Kidney (tissue), 14 donors: ENCODE data around the gene CLASP2. TPM values are rescaled to one million over a fixed set of nuclear protein-coding genes. Genes with fewer than 3 reads are reported as not detected.

ENCODE experiments used
- DNase-seq, 5 donors: peaks; one replicate each; pipeline ENCODE4 v3.0.0-alpha.2; 2013 to 2020
- FAIRE-seq: peaks from 2 replicates; lab custom pipeline; 2012; peaks lifted over from hg19 to GRCh38; lab: Jason Lieb, UNC
- H3K27ac ChIP-seq, 2 donors: one replicate each; pipeline ENCODE4 v1.7.0; 2013; ENCODE audit warnings: low read depth in 2 of 2, low read length in 2 of 2, inconsistent platforms in 1 of 2
- H3K27me3 ChIP-seq: one replicate; pipeline ENCODE4 v1.7.1; 2013; ENCODE audit warnings: low read length, inconsistent platforms; ENCODE audit not compliant: control insufficient read depth, insufficient read depth
- H3K36me3 ChIP-seq, 3 donors: one replicate each; pipeline versions ENCODE4 v1.7.0 to v1.7.1; 2013; ENCODE audit warnings: low read length in 3 of 3, control low read depth in 1 of 3, inconsistent platforms in 1 of 3; ENCODE audit not compliant: insufficient read depth in 3 of 3, control insufficient read depth in 2 of 3
- H3K4me1 ChIP-seq, 3 donors: one replicate each; pipeline versions ENCODE4 v1.7.0 to v1.7.1; 2013; ENCODE audit warnings: low read length in 3 of 3, inconsistent platforms in 1 of 3, low read depth in 1 of 3; ENCODE audit not compliant: control insufficient read depth in 2 of 3, insufficient read depth in 2 of 3
- H3K4me3 ChIP-seq, 3 donors: one replicate each; pipeline versions ENCODE4 v1.7.0 to v1.8.1; 2013; ENCODE audit warnings: low read length in 3 of 3, control low read depth in 1 of 3, inconsistent platforms in 1 of 3
- H3K9ac ChIP-seq, 3 donors: one replicate each; pipeline versions ENCODE4 v1.7.0 to v1.7.1; 2013; ENCODE audit warnings: low read length in 3 of 3, control low read depth in 1 of 3, inconsistent platforms in 1 of 3
- H3K9me3 ChIP-seq, 3 donors: one replicate each; pipeline versions ENCODE4 v1.7.0 to v1.7.1; 2013; ENCODE audit warnings: low read length in 3 of 3, control low read depth in 1 of 3, inconsistent platforms in 1 of 3; ENCODE audit not compliant: control insufficient read depth in 2 of 3, insufficient read depth in 1 of 3
- CTCF ChIP-seq: IDR thresholded peaks from 3 replicates; pipeline ENCODE4 v1.5.1; 2012; ENCODE audit warnings: mild to moderate bottlenecking, moderate library complexity, borderline replicate concordance; ENCODE audit not compliant: insufficient read depth; ENCODE audit errors: extremely low read depth
- intact Hi-C: fragments of 100-400 bp; cut with DNase I; formaldehyde crosslinking; loops from one replicate; pipeline ENCODE4 v1.11.1; 2022
- polyA plus RNA-seq: library from polyadenylated mRNA; stranded (reverse); fragments of 350-450 nt; fragmentation: Illumina TruSeq; extraction: RNeasy Lipid Tissue Mini Kit (QIAGEN cat#74804); gene quantifications from one replicate; pipeline ENCODE4 v1.2.3, GENCODE V29; 2014; ENCODE audit warnings: low read depth, low replicate concordance; ENCODE audit not compliant: insufficient read depth
- total RNA-seq: library from RNA; stranded (reverse); fragmentation: NEBNext Ultra II Directional; extraction: Animal tissue kit (Norgen Biotek cat#: 25700); gene quantifications from one replicate; pipeline ENCODE4 v1.2.1, GENCODE V29; 2021
- donor health status: control.
- donor health status: control.
- donor health status: control.
- donor health status: control.
- donor health status: control.
- donor health status: DM: yes; HTN: yes; CAD: no.
- donor health status: Normal renal cell carcinoma (clear cell type).

Gene CLASP2
- total and polyA plus RNA-seq, 2 donors from 2014 or later, result 8.8 to 58.5 TPM

- no peak overlapping the region for H3K9ac ChIP-seq
- no peak for TF ChIP-seq CTCF
- peaks cover 0 to 12% (median 4%) of the 10 kb centered on the region in 3 donors for H3K36me3 ChIP-seq
- intact Hi-C loops, result no loop called here
- H3K9me3 ChIP-seq, result peaks cover 2 to 15% (median 3%) of the 10 kb centered on the region in 3 donors
- no peak overlapping the region for H3K27ac ChIP-seq
- FAIRE-seq (no peak), DNase-seq (no peak)
- no peaks in the 10 kb centered on the region for H3K4me1 ChIP-seq
- H3K4me3 ChIP-seq, result no peak overlapping the region
- H3K27me3 ChIP-seq, result no peaks in the 10 kb centered on the region
Observed at GRCh38 chr3:33523093-33523667, 194.9 kb downstream of the CLASP2 start.

GRCh38 chr3:33521736-33522135, 196.3 kb downstream of the CLASP2 start:
- no peaks in the 10 kb centered on the region for H3K27me3 ChIP-seq
- peaks cover 0 to 12% (median 2%) of the 10 kb centered on the region in 3 donors for H3K36me3 ChIP-seq

GRCh38 chr3:33513262-33513863, 204.7 kb downstream of the CLASP2 start:
- Histone ChIP-seq H3K4me3 (no peak overlapping the region), H3K9ac (no peak overlapping the region), H3K9me3 (no peaks in the 10 kb centered on the region), H3K27me3 (no peaks in the 10 kb centered on the region), H3K4me1 (no peaks in the 10 kb centered on the region), H3K36me3 (peaks cover 2 to 13% (median 4%) of the 10 kb centered on the region in 3 donors), H3K27ac (no peak overlapping the region)
- intact Hi-C loops, result no loop called here
- DNase-seq, result no peak
- TF ChIP-seq CTCF, result no peak
- no peak for FAIRE-seq

More at GRCh38 chr3:33521736-33522135, 196.3 kb downstream of the CLASP2 start:
- Histone ChIP-seq H3K9me3 (peaks cover 0 to 6% (median 2%) of the 10 kb centered on the region in 3 donors), H3K4me3 (no peak overlapping the region), H3K4me1 (no peaks in the 10 kb centered on the region), H3K9ac (no peak overlapping the region), H3K27ac (no peak overlapping the region)
- intact Hi-C loops, result no loop called here
- FAIRE-seq (no peak), DNase-seq (no peak)
- no peak for TF ChIP-seq CTCF
